K562 (cell line): ENCODE results near the gene TOM1L2. TPM values are rescaled to one million over a fixed set of nuclear protein-coding genes. Genes with fewer than 3 reads are reported as not detected.
A peak's percentile ranks its signal among the peaks of the same experiment; 100 is the strongest.

ENCODE experiments used
- ATAC-seq: fragments of 200-7000 bp; cut with Tn5 transposase; 3 replicates; pipeline ENCODE4 v1.9.1; 2020; ENCODE audit warnings: moderate library complexity
- BruUV-seq: library from RNA; stranded (reverse); fragments of 400-500 nt; replicated peaks from 2 replicates; lab custom pipeline; 2021; lab: Mats Ljungman, UMichigan
- CTCF ChIA-PET: fragments of 300-600 bp; formaldehyde crosslinking; extraction: SDS; loops from one replicate; lab custom pipeline; 2021; ENCODE audit warnings: low intra/inter-chr PET ratio; lab: Yijun Ruan, JAX
- POLR2A ChIA-PET: fragments of 300-600, 350-650 bp; sonication (Branson Sonifier 250); formaldehyde crosslinking; extraction: SDS; loops from one replicate; lab custom pipeline; 2021; ENCODE audit warnings: antibody characterized with exemption, inconsistent platforms; lab: Yijun Ruan, JAX
- DNase-seq, 4 experiments: peaks; one replicate each; pipeline versions ENCODE4 v3.0.0 to v3.0.0-alpha.2; 2011 to 2018; ENCODE audit warnings: low spot score in 3 of 4, mixed read lengths in 3 of 4; ENCODE audit errors: extremely low read depth in 1 of 4
- FAIRE-seq: peaks from 2 replicates; lab custom pipeline; 2011; peaks lifted over from hg19 to GRCh38; lab: Jason Lieb, UNC
- H2AFZ ChIP-seq: 2 replicates; pipeline ENCODE4 v1.6.0; 2011; ENCODE audit warnings: low read depth, low read length, control low read depth, inconsistent platforms
- H3K27ac ChIP-seq: fragments of 200-600 bp; 3 replicates; pipeline ENCODE4 v1.8.0; 2011; ENCODE audit warnings: low read depth, mild to moderate bottlenecking, control low read depth, inconsistent platforms, low read length, moderate library complexity, mixed read lengths; ENCODE audit errors: extremely low read depth
- H3K27me3 ChIP-seq, 2 experiments: fragments of 300-600 bp in 1 of 2; 2 replicates in 1 of 2; 3 replicates in 1 of 2; pipeline versions ENCODE4 v1.6.0 to v1.8.0; 2011; ENCODE audit warnings: inconsistent platforms in 2 of 2, low read length in 2 of 2, mild to moderate bottlenecking in 1 of 2, mixed read lengths in 1 of 2, moderate library complexity in 1 of 2; ENCODE audit not compliant: control insufficient read depth in 2 of 2, insufficient read depth in 2 of 2
- H3K36me3 ChIP-seq: fragments of 300-600 bp; 3 replicates; pipeline ENCODE4 v1.8.0; 2011; ENCODE audit warnings: mild to moderate bottlenecking, low read length, inconsistent platforms; ENCODE audit not compliant: control insufficient read depth, insufficient read depth
- H3K4me1 ChIP-seq, 2 experiments: fragments of 200-600 bp in 1 of 2; replicated peaks in 1 of 2; 2 replicates in 1 of 2; 3 replicates in 1 of 2; pipeline versions ENCODE4 v1.5.1 to v1.8.0; 2011; ENCODE audit warnings: inconsistent platforms in 2 of 2, low read length in 2 of 2, mild to moderate bottlenecking in 1 of 2, mixed read lengths in 1 of 2, moderate library complexity in 1 of 2; ENCODE audit not compliant: control insufficient read depth in 2 of 2, insufficient read depth in 2 of 2
- H3K4me2 ChIP-seq: 2 replicates; pipeline ENCODE4 v1.6.1; 2011; ENCODE audit warnings: low read length, control low read depth, inconsistent platforms, mixed read lengths; ENCODE audit not compliant: insufficient read depth
- H3K4me3 ChIP-seq: fragments of 200-600 bp; sonication (generic), shearing (Covaris generic); 2 replicates; pipeline ENCODE4 v1.5.1; 2016; ENCODE audit warnings: control low read depth, inconsistent platforms
- H3K79me2 ChIP-seq: fragments of 200-600 bp; 3 replicates; pipeline ENCODE4 v1.8.0; 2011; ENCODE audit warnings: low read length, inconsistent platforms; ENCODE audit not compliant: control insufficient read depth, insufficient read depth
- H3K9ac ChIP-seq, 2 experiments: 2 replicates each; pipeline versions ENCODE4 v1.6.0 to v1.6.1; 2011; ENCODE audit warnings: low read depth in 2 of 2, low read length in 2 of 2, control low read depth in 1 of 2, inconsistent platforms in 1 of 2, mild to moderate bottlenecking in 1 of 2, mixed read lengths in 1 of 2; ENCODE audit not compliant: insufficient read depth in 1 of 2
- H3K9me1 ChIP-seq: one replicate; pipeline ENCODE4 v1.6.0; 2011; ENCODE audit warnings: inconsistent platforms, mild to moderate bottlenecking, low read length, moderate library complexity; ENCODE audit not compliant: control insufficient read depth, insufficient read depth
- H3K9me3 ChIP-seq: replicated peaks from 2 replicates; pipeline ENCODE4 v1.5.1; 2011; ENCODE audit warnings: low read depth, low read length, inconsistent platforms; ENCODE audit not compliant: control insufficient read depth, insufficient read depth
- H4K20me1 ChIP-seq: replicated peaks from 2 replicates; pipeline ENCODE4 v1.6.1; 2011; ENCODE audit warnings: low read length, inconsistent platforms, mixed read lengths; ENCODE audit not compliant: control insufficient read depth, insufficient read depth
- ARHGAP35 ChIP-seq: fragments of 450-650 bp; IDR thresholded peaks from 2 replicates; pipeline ENCODE4 v1.6.1; 2018; ENCODE audit not compliant: partially characterized antibody
- ARID1B ChIP-seq: fragments of 450-650 bp; IDR thresholded peaks from 2 replicates; pipeline ENCODE4 v1.6.1; 2016; ENCODE audit warnings: antibody characterized with exemption, mild to moderate bottlenecking, inconsistent platforms
- HNRNPUL1 ChIP-seq: fragments of 200-400 bp; formaldehyde crosslinking; IDR thresholded peaks from 2 replicates; pipeline ENCODE4 v1.6.1; 2017; ENCODE audit warnings: low read length
- OTX1 ChIP-seq: fragments of 450-650 bp; formaldehyde crosslinking; IDR thresholded peaks from 2 replicates; pipeline ENCODE4 v1.4.0; 2022; ENCODE audit warnings: mild to moderate bottlenecking
- TCF3 ChIP-seq: sonication (generic); formaldehyde crosslinking; IDR thresholded peaks from 2 replicates; pipeline ENCODE4 v1.4.0; 2020; ENCODE audit warnings: mild to moderate bottlenecking, missing genetic modification reagents
- U2AF2 ChIP-seq: fragments of 200-400 bp; formaldehyde crosslinking; optimal IDR thresholded peaks from 2 replicates; pipeline ENCODE3; 2017; ENCODE audit warnings: low read depth, mild to moderate bottlenecking, low read length
- XRCC4 ChIP-seq: IDR thresholded peaks from one replicate; pipeline ENCODE4 v1.6.1; 2011; ENCODE audit not compliant: insufficient read depth, insufficient read length; ENCODE audit errors: extremely low read depth
- ZEB2 ChIP-seq: fragments of 450-650 bp; IDR thresholded peaks from 2 replicates; pipeline ENCODE4 v1.6.1; 2016
- ZNF232 ChIP-seq: sonication (generic); formaldehyde crosslinking; IDR thresholded peaks from 2 replicates; pipeline ENCODE4 v1.8.0; 2022; ENCODE audit warnings: mild to moderate bottlenecking, missing genetic modification reagents
- WGBS: fragments of 100-300 bp; shearing (Covaris generic); methylation state at CpG from one replicate; pipeline ENCODE4 v1.1.6; 2016; ENCODE audit warnings: low coverage, mixed read lengths; ENCODE audit not compliant: insufficient coverage; ENCODE audit errors: missing lambda C conversion rate; 5-methylcytosine and 5-hydroxymethylcytosine counted together
- in situ Hi-C: fragments of 300-500 bp; cut with MboI; formaldehyde crosslinking; loops from 4 replicates; pipeline ENCODE4 v1.15.0; 2018; ENCODE audit warnings: inconsistent platforms, mixed read lengths
- intact Hi-C: fragments of 100-400 bp; cut with micrococcal nuclease; formaldehyde crosslinking; loops from 2 replicates; pipeline ENCODE4 v1.14.2; 2022
- polyA plus RNA-seq, 8 experiments: library from polyadenylated mRNA; depleted of rRNA in 4 of 8; stranded (reverse) in 5 of 8; unstranded in 3 of 8; fragments of >200 nt; fragmentation: Nextera tagmentation in 2 of 8; fragmentation: Illumina TruSeq in 1 of 8; extraction: Ambion mirVana in 2 of 8; extraction: Trizol in 1 of 8; gene quantifications; 2 replicates each; pipeline versions ENCODE4 v1.2.1 to v1.2.3, GENCODE V29; 2011 to 2014; ENCODE audit warnings: inconsistent platforms in 1 of 8, missing spikeins in 1 of 8
- total RNA-seq, 7 experiments: library from RNA; depleted of rRNA in 6 of 7; stranded (reverse); fragments of >200 nt in 6 of 7; fragmentation: Illumina TruSeq in 2 of 7; extraction: Trizol in 2 of 7; gene quantifications; 2 replicates each; pipeline versions ENCODE4 v1.2.1 to v1.2.3, GENCODE V29; 2011 to 2021; ENCODE audit warnings: low replicate concordance in 1 of 7

The TOM1L2 gene
- total and polyA plus RNA-seq, 9 of the 15 experiments (the other 6 are each of a cell fraction or from before 2014, with no cell fraction given): 0.07 to 6.0 (median 2.5) TPM

GRCh38 chr17:17907469-17907868 lies 64.7 kb downstream of the TOM1L2 start:
- Histone ChIP-seq H3K9ac (peak overlapping the region in 1 of 2 experiments; percentile 25; a peak in 2 of 4 replicates), H3K79me2 (no peaks in the 10 kb centered on the region), H3K4me2 (no peak overlapping the region), H3K27ac (no peak overlapping the region; the same call in 2 of the 3 replicates), H3K36me3 (no peaks in the 10 kb centered on the region)
- WGBS: 18% methylated on average over 4 of the region's 4 CpGs
- POLR2A ChIA-PET: no interaction called here
- FAIRE-seq: peak; percentile 11
- CTCF ChIA-PET: no interaction called here
- no peak for TF ChIP-seq ZNF232 (CRISPR knock-in tag)
- no peak for TF ChIP-seq HNRNPUL1
- TF ChIP-seq ARHGAP35: no peak
- no peak for TF ChIP-seq OTX1 (CRISPR knock-in tag)
- TF ChIP-seq ZEB2: no peak
- no peak for TF ChIP-seq XRCC4
- 0 out of 2 replicates have a peak, but pooled peaks have one; percentile 32 for TF ChIP-seq ARID1B
- TF ChIP-seq U2AF2: no peak
- peak; percentile 54; the same call in 1 of the 2 replicates for TF ChIP-seq TCF3 (CRISPR knock-in tag)
- TF ChIP-seq, all 486 proteins: peak for 2
- peak in 1 of 4 experiments; percentile 45 for DNase-seq
- H3K27me3 ChIP-seq: no peaks in the 10 kb centered on the region
- in situ Hi-C loops: no loop called here
- H3K9me3 ChIP-seq: no peaks in the 10 kb centered on the region
- peaks cover 20% of the 10 kb centered on the region in 2 experiments; a peak in 4 of 5 replicates for H3K4me1 ChIP-seq
- no peaks in the 10 kb centered on the region for H4K20me1 ChIP-seq
- BruUV-seq: no TSS peak
- no peak overlapping the region for H3K4me3 ChIP-seq
- ATAC-seq: no peak
- intact Hi-C loops: no loop called here
- H3K9me1 ChIP-seq: no peaks in the 10 kb centered on the region
- H2AFZ ChIP-seq: peak overlapping the region; percentile 26; the same call in 1 of the 2 replicates
